Parathyroid adenoma (tissue), 2 donors: ENCODE data around the gene POLR3K.

Experiments
- H2AFZ ChIP-seq: fragments of 300-600 bp; sonication (generic); one replicate; pipeline ENCODE4 v1.7.0; 2017; ENCODE audit warnings: antibody characterized with exemption, mild to moderate bottlenecking
- H3K27ac ChIP-seq: fragments of 300-600 bp; sonication (generic); one replicate; pipeline ENCODE4 v1.7.0; 2017
- H3K27me3 ChIP-seq: fragments of 300-600 bp; sonication (generic); one replicate; pipeline ENCODE4 v1.7.0; 2017; ENCODE audit warnings: low read length; ENCODE audit not compliant: control insufficient read depth, insufficient read depth
- H3K36me3 ChIP-seq: fragments of 300-600 bp; sonication (generic); one replicate; pipeline ENCODE4 v1.7.0; 2017; ENCODE audit warnings: low read length; ENCODE audit not compliant: control insufficient read depth, insufficient read depth
- H3K4me1 ChIP-seq: fragments of 300-600 bp; sonication (generic); one replicate; pipeline ENCODE4 v1.7.0; 2017; ENCODE audit warnings: control low read depth
- H3K4me2 ChIP-seq: fragments of 300-600 bp; sonication (generic); one replicate; pipeline ENCODE4 v1.7.0; 2017; ENCODE audit warnings: low read length
- H3K4me3 ChIP-seq: fragments of 300-600 bp; sonication (generic); one replicate; pipeline ENCODE4 v1.7.0; 2017; ENCODE audit warnings: low read depth, low read length
- H3K79me2 ChIP-seq: fragments of 300-600 bp; sonication (generic); one replicate; pipeline ENCODE4 v1.7.0; 2017; ENCODE audit warnings: control low read depth
- H3K9ac ChIP-seq: fragments of 300-600 bp; sonication (generic); one replicate; pipeline ENCODE4 v1.7.0; 2017; ENCODE audit warnings: mild to moderate bottlenecking
- H3K9me3 ChIP-seq: fragments of 300-600 bp; sonication (generic); one replicate; pipeline ENCODE4 v1.7.0; 2017; ENCODE audit warnings: low read length; ENCODE audit not compliant: control insufficient read depth
- CTCF ChIP-seq: fragments of 300-600 bp; sonication (generic); IDR thresholded peaks from one replicate; pipeline ENCODE4 v1.7.0; 2017; ENCODE audit warnings: antibody characterized with exemption, mild to moderate bottlenecking
- donor health status: primary hyperparathyroidism.

POLR3K gene

GRCh38 chr16:62283-62967 is 9.0 kb upstream of the POLR3K start:
- no peak overlapping the region for H3K27ac ChIP-seq
- H3K4me1 ChIP-seq = peaks cover 3% of the 10 kb centered on the region
- H3K36me3 ChIP-seq = no peaks in the 10 kb centered on the region
- H3K79me2 ChIP-seq = peaks cover 12% of the 10 kb centered on the region
- no peaks in the 10 kb centered on the region for H3K27me3 ChIP-seq
- no peak for TF ChIP-seq CTCF
- no peaks in the 10 kb centered on the region for H3K9me3 ChIP-seq
- no peak overlapping the region for H3K9ac ChIP-seq
- no peak overlapping the region for H3K4me2 ChIP-seq
- no peak overlapping the region for H3K4me3 ChIP-seq
- H2AFZ ChIP-seq = no peak overlapping the region

- Histone ChIP-seq H3K4me1 (peaks cover 3% of the 10 kb centered on the region), H3K36me3 (no peaks in the 10 kb centered on the region), H3K27ac (no peak overlapping the region), H2AFZ (no peak overlapping the region), H3K9me3 (no peaks in the 10 kb centered on the region), H3K79me2 (peaks cover 12% of the 10 kb centered on the region), H3K27me3 (no peaks in the 10 kb centered on the region), H3K9ac (no peak overlapping the region), H3K4me2 (no peak overlapping the region), H3K4me3 (no peak overlapping the region)
- no peak for TF ChIP-seq CTCF
These were observed 8.5 kb upstream of the POLR3K start for GRCh38 chr16:61879-62281.

GRCh38 chr16:60929-61878 is 7.8 kb upstream of the POLR3K start:
- Histone ChIP-seq H3K27ac (no peak overlapping the region), H3K36me3 (no peaks in the 10 kb centered on the region), H3K9ac (no peak overlapping the region)

GRCh38 chr16:60166-60565 is 6.8 kb upstream of the POLR3K start:
- H2AFZ ChIP-seq = no peak overlapping the region
- no peaks in the 10 kb centered on the region for H3K27me3 ChIP-seq
- H3K4me1 ChIP-seq = no peaks in the 10 kb centered on the region
- H3K9ac ChIP-seq = no peak overlapping the region
- no peak overlapping the region for H3K4me3 ChIP-seq
- H3K27ac ChIP-seq = no peak overlapping the region
- no peak for TF ChIP-seq CTCF
- peaks cover 3% of the 10 kb centered on the region for H3K79me2 ChIP-seq
- H3K36me3 ChIP-seq = no peaks in the 10 kb centered on the region
- H3K4me2 ChIP-seq = no peak overlapping the region
- no peaks in the 10 kb centered on the region for H3K9me3 ChIP-seq

More at GRCh38 chr16:60929-61878, 7.8 kb upstream of the POLR3K start:
- H2AFZ ChIP-seq = no peak overlapping the region
- H3K9me3 ChIP-seq = no peaks in the 10 kb centered on the region
- H3K4me2 ChIP-seq = no peak overlapping the region
- no peaks in the 10 kb centered on the region for H3K27me3 ChIP-seq
- peaks cover 12% of the 10 kb centered on the region for H3K79me2 ChIP-seq
- no peak for TF ChIP-seq CTCF
- H3K4me3 ChIP-seq = no peak overlapping the region
- peaks cover 3% of the 10 kb centered on the region for H3K4me1 ChIP-seq
